ENCODE data around the gene GPR183. TPM values are rescaled to one million over a fixed set of nuclear protein-coding genes. Genes with fewer than 3 reads are reported as not detected.

The GPR183 gene
- total RNA-seq, 1 experiment from 2014 or later = not detected

DNA sequence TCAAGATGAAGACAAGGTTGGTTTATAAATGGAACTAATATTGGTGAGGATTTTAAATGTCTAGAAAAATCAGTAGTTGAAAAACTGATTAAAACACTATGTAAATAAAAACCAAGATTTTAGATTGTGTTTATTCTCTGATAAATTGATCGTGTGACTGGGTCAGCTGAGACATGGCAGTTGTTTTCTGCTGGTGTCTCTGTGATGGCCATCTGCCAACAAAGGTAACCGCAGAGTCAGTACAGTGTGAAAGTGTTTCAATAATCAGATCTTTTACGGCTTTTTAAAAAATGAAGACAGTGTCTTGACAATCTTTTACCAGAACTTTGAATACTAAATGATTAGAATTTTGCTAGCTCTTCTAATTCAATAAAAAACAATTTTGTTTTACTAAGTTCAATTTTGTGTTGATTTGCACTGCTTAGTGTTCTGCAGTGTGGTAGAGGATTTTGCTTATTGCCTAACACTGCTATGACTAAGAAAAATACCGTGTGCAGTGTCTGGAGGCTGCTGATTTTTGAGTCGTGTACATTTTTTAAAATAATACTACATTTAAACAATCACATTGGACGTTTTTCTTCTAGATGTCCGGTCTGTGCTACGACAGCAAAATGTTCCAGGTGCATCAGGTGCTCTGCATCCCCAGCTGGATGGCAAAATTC, 32.7 kb upstream of the GPR183 start:
- DNase-seq (ENCODE audit: unreplicated experiment) = peak; percentile 78
- peaks cover 9% of the 10 kb centered on the region for H3K4me1 Mint-ChIP-seq (ENCODE audit: insufficient read depth, unreplicated experiment)
- H3K9me3 Mint-ChIP-seq (ENCODE audit: unreplicated experiment) = no peaks in the 10 kb centered on the region
- TF ChIP-seq, protein P1, sequence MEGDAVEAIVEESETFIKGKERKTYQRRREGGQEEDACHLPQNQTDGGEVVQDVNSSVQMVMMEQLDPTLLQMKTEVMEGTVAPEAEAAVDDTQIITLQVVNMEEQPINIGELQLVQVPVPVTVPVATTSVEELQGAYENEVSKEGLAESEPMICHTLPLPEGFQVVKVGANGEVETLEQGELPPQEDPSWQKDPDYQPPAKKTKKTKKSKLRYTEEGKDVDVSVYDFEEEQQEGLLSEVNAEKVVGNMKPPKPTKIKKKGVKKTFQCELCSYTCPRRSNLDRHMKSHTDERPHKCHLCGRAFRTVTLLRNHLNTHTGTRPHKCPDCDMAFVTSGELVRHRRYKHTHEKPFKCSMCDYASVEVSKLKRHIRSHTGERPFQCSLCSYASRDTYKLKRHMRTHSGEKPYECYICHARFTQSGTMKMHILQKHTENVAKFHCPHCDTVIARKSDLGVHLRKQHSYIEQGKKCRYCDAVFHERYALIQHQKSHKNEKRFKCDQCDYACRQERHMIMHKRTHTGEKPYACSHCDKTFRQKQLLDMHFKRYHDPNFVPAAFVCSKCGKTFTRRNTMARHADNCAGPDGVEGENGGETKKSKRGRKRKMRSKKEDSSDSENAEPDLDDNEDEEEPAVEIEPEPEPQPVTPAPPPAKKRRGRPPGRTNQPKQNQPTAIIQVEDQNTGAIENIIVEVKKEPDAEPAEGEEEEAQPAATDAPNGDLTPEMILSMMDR (IDR thresholded peaks at IDR 0.05; ENCODE audit: unreplicated experiment) = no peak
- no peak overlapping the region for H3K4me3 Mint-ChIP-seq (ENCODE audit: unreplicated experiment)
- H3K27ac Mint-ChIP-seq (ENCODE audit: low read depth, unreplicated experiment) = no peak overlapping the region
- POLR2A ChIA-PET = interaction anchor here (0.7 to 1.6 kb wide), 4 partner anchors 18 to 140 kb away, joined by 3 to 6 read pairs (median 3); no protein-coding TSS in a partner anchor
- H3K27me3 Mint-ChIP-seq (ENCODE audit: insufficient read depth, unreplicated experiment) = no peaks in the 10 kb centered on the region
- BruUV-seq (replicated peaks) = no TSS peak
- intact Hi-C loops (cut with micrococcal nuclease) = no loop called here
- peaks cover 48% of the 10 kb centered on the region for H3K36me3 Mint-ChIP-seq (ENCODE audit: insufficient read depth, unreplicated experiment)
- CTCF ChIA-PET = interaction anchor here (0.5 to 1.0 kb wide), 5 partner anchors 13 to 135 kb away, joined by 3 to 5 read pairs (median 3); no protein-coding TSS in a partner anchor

DNA sequence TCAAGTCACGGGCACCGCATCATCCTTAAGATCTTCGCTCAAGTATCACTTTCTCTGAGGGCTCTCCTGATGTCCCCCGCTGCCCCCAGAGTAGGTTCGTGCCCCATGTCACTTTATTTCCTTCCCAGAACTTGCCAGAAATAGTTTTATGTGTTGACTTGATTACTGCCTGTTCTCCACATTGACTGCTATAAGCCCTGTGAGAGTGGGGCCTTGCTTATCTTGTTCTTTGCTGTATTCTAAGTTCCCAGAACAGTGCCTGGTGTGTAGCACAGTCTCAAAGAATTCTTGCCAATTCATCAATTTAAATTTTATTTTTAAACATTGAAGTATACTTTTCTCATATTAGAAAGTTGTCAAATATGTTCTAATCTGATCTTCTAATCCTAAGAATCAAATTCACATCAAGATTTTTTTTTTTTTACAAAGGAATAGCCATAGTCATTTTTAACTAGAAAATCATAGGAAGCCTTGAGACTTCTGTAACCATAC, 32.1 kb upstream of the GPR183 start:
- ChIA-PET CTCF (interaction anchor here (0.7 to 1.0 kb wide), 3 partner anchors 14 to 134 kb away, joined by 3 read pairs; no protein-coding TSS in a partner anchor), POLR2A (interaction anchor here (1.1 to 1.2 kb wide), 2 partner anchors 21 to 140 kb away, joined by 3 read pairs; no protein-coding TSS in a partner anchor)
- TF ChIP-seq, protein P1 (IDR thresholded peaks at IDR 0.05; ENCODE audit: unreplicated experiment) = no peak
- H3K4me1 Mint-ChIP-seq (ENCODE audit: insufficient read depth, unreplicated experiment) = peaks cover 9% of the 10 kb centered on the region
- H3K27me3 Mint-ChIP-seq (ENCODE audit: insufficient read depth, unreplicated experiment) = no peaks in the 10 kb centered on the region
- peaks cover 42% of the 10 kb centered on the region for H3K36me3 Mint-ChIP-seq (ENCODE audit: insufficient read depth, unreplicated experiment)
- intact Hi-C loops (cut with micrococcal nuclease) = no loop called here
- H3K9me3 Mint-ChIP-seq (ENCODE audit: unreplicated experiment) = no peaks in the 10 kb centered on the region
- no peak overlapping the region for H3K27ac Mint-ChIP-seq (ENCODE audit: low read depth, unreplicated experiment)
- no peak overlapping the region for H3K4me3 Mint-ChIP-seq (ENCODE audit: unreplicated experiment)
- no TSS peak for BruUV-seq (replicated peaks)
- no peak for DNase-seq (ENCODE audit: unreplicated experiment)

DNA sequence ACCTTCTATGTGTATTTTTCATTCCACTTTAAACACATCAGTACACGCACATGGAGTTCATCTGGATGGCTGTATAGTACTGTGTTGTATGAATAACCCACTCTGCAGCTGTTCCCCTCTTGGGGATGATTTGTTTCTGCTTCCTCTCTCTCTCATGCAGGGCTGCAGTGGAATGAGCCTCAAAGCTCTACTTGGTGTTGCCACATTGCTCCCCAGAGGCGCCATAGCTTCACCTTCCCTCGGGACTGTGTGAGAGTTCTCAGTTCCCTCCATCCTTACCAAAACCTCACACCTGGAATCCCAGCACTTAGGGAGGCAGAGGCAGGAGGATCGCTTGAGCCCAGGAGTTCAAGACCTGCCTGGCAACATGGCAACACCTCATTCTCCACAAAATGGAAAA, 28.4 kb upstream of the GPR183 start:
- no TSS peak for BruUV-seq (replicated peaks)
- intact Hi-C loops (cut with micrococcal nuclease) = no loop called here
- H3K36me3 Mint-ChIP-seq (ENCODE audit: insufficient read depth, unreplicated experiment) = peaks cover 35% of the 10 kb centered on the region
- no peak overlapping the region for H3K4me3 Mint-ChIP-seq (ENCODE audit: unreplicated experiment)
- no peak overlapping the region for H3K27ac Mint-ChIP-seq (ENCODE audit: low read depth, unreplicated experiment)
- POLR2A ChIA-PET = interaction anchor here (0.7 to 1.0 kb wide), 2 partner anchors 8 to 16 kb away, joined by 3 read pairs; no protein-coding TSS in a partner anchor
- H3K27me3 Mint-ChIP-seq (ENCODE audit: insufficient read depth, unreplicated experiment) = no peaks in the 10 kb centered on the region
- CTCF ChIA-PET = interaction anchor here (0.5 to 2.7 kb wide), 4 partner anchors 12 to 101 kb away, joined by 3 to 11 read pairs (median 3); no protein-coding TSS in a partner anchor
- peaks cover 19% of the 10 kb centered on the region for H3K4me1 Mint-ChIP-seq (ENCODE audit: insufficient read depth, unreplicated experiment)
- TF ChIP-seq, protein P1 (IDR thresholded peaks at IDR 0.05; ENCODE audit: unreplicated experiment) = no peak
- DNase-seq (ENCODE audit: unreplicated experiment) = no peak
- no peaks in the 10 kb centered on the region for H3K9me3 Mint-ChIP-seq (ENCODE audit: unreplicated experiment)

DNA sequence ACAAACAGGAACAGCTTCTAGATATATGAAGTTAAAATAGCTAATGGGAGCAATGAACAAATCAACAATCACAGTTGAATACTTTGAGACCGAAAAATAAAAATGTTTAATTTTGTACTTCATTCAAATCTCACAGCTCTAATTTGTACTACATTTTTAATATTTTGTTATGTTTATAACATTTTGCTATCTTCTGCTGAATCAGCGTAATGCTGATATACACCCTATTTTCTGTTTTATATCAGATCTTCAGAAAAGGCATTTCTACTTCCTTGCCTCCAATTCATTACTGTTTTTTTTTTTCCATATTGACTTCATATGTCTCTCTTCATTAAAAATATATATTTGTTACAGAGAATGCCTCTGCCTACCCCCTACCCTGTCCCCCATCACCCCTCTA, 27.9 kb upstream of the GPR183 start:
- TF ChIP-seq, protein P1 (IDR thresholded peaks at IDR 0.05; ENCODE audit: unreplicated experiment) = no peak
- Mint-ChIP-seq H3K27me3 (ENCODE audit: insufficient read depth, unreplicated experiment) (no peaks in the 10 kb centered on the region), H3K27ac (ENCODE audit: low read depth, unreplicated experiment) (no peak overlapping the region), H3K4me3 (ENCODE audit: unreplicated experiment) (no peak overlapping the region), H3K36me3 (ENCODE audit: insufficient read depth, unreplicated experiment) (peaks cover 30% of the 10 kb centered on the region), H3K9me3 (ENCODE audit: unreplicated experiment) (no peaks in the 10 kb centered on the region), H3K4me1 (ENCODE audit: insufficient read depth, unreplicated experiment) (peaks cover 19% of the 10 kb centered on the region)
- intact Hi-C loops (cut with micrococcal nuclease) = no loop called here
- POLR2A ChIA-PET = interaction anchor here (0.6 to 1.2 kb wide), 4 partner anchors 8 to 65 kb away, joined by 3 to 4 read pairs (median 3); no protein-coding TSS in a partner anchor
- no peak for DNase-seq (ENCODE audit: unreplicated experiment)
- CTCF ChIA-PET = interaction anchor here (0.8 to 2.7 kb wide), 4 partner anchors 11 to 102 kb away, joined by 3 to 11 read pairs (median 4); no protein-coding TSS in a partner anchor
- no TSS peak for BruUV-seq (replicated peaks)

Measured in MCF 10A (cell line).